HG03159 (cell line): ENCODE results near the gene CDC42EP4.

Experiments
- ATAC-seq: cut with Tn5 transposase; IDR thresholded peaks from one replicate; pipeline ENCODE4 v1.9.1; 2021; ENCODE audit warnings: mild to moderate bottlenecking, moderate library complexity; ENCODE audit not compliant: unreplicated experiment

The CDC42EP4 gene

DNA sequence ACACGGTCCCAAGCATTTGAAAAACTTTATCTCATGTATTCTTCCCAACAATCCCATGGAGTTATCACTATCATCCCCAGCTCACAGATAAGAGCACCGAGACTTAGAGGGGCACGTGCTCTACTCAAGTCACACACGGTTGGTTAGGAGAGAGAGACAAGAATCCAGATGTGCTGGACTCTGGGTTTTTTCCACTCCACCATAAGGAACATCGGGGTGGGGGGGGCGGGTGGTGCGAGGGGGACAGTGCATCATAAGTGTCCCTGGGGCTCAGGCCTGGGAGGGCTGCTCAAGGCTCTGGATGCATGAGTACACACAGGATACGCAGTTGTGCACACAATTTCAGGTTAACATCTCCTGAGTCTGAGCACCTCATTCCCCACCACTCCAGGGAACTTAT lies 7.4 kb downstream of the CDC42EP4 start:
- ATAC-seq: no peak

DNA sequence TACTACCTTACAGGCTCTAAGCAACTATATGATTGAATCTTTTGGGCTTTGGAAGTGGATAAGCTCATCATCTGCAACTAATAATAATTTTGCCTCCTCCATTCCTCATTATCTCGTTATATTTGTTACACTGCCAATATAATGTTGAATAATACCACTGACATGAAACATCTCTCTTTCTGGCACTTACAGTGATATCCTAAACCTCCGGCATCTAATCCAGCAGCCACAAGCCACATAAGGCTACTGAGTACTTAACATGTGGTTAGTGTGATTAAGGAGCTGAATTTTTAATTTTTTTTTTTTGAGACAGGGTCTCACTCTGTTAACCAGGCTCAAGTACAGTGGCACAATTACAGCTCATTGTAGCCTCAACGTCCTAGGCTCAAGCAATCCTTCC lies 9.6 kb downstream of the CDC42EP4 start:
- ATAC-seq: no peak

DNA sequence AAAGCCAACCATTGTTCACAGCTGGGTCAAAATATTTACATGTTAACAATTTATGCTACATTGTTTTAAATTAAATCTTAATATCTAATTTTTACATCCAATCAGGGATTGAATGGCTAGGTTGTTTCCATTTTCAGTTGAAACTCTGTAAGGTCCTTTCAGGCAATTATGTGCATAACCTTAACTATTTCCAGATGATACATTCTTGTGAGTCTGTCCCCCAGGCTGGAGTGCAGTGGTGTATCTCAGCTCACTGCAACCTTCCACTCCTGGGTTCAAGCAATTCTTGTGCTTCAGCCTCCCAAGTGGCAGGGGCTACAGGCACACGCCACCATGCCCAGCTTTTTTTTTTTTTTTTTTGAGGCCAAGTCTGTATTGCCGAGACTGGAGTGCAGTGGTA lies 10.4 kb downstream of the CDC42EP4 start:
- no peak for ATAC-seq

DNA sequence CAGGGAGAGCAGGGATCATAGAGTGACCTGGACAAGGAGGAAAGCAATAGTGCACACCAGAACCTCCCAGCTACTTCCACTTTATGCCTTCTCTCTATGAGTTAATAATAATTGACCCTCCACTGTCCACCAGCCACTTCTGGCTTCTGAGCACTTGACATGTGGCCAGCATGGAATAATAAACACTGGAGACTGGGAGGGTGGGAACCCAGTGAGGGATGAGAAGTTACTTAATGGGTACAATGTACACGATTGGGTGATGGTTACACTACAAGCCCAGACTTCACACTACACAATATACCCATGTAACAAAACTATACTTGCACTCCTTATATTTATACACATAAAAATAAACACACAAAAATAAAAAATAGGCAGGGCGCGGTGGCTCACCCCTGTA lies 11.4 kb downstream of the CDC42EP4 start:
- no peak for ATAC-seq

DNA sequence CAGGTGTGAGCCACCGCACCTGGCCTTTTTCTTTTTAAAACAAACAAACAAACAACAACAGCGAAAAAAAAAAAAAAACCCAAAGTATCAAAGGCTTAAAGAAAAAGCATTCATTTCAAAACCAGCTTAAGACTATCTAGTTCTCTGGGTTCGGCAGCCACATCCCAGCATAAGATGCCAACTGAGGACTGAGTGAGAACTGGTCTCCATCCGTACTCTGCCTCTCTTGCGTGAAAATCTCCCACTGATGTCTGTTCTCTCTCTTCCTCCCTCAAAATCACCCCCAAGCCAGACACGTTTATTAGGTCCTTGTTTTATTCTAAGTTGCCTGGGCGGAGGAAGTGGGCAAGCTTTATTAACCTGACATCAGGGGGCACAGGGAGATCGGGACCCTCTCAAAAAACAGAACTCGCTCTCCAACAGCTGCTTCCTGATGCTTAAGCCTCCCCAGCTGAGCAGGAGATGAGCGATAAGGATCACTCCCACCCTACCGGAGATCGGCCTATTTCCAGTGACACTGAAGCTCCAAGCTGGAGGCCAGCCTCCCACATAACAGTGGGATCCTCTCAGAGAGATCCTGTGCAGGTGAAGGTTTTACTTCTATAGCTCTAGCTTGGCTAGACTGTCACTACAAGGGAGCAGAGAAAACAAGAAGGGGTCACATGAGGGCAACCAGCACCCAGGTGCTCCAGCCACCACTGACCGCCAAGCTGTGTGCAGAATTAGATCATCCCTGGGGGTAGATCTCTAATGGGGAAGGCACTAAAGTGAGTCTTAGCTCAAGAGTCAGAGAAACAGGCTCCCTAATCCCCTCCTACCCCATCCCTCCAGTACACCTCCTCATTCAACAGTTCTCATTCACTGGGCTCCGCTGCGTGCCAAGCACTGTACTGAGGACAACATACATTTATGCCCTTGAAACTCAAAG lies 13.6 kb downstream of the CDC42EP4 start:
- ATAC-seq: no peak

DNA sequence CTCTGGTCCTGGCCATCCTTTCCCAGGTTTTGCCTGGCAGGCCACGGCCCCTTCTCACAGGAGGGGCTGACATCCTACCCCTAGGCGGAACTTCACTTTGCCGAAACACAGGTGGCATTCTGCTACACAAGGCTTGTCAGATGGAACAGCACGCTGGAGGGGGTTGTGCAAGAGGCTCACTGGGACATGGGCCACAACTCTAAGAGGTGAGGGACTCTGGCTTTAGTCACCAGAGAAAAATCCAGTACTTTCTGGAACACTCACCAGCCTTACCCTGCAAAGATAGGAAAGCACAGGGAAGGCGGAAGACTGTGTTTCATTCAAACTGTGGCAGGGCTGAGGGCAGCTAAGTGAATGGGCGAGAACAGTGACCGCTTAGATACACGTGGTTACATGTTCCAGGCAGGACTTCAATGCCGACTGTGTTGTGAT lies 18.3 kb downstream of the CDC42EP4 start:
- no peak for ATAC-seq

DNA sequence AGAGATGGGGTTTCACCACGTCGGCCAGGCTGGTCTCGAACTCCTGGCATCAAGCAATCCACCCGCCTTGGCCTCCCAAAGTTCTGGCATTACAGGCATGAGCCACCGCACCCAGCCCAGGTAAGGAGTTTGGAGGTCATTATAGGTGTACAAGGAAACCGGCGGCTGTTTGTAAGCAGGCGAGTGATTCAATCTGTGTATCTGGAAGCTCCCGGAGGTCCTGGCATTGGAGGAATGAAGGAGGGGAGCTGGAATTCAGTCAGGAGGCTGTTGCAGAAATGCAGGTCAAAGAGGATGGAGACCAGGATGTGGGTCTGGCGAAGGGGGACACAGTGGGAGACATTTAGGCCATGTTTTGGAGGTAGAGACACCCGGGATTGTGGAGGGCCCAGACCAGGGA lies 18.8 kb downstream of the CDC42EP4 start:
- ATAC-seq: no peak

DNA sequence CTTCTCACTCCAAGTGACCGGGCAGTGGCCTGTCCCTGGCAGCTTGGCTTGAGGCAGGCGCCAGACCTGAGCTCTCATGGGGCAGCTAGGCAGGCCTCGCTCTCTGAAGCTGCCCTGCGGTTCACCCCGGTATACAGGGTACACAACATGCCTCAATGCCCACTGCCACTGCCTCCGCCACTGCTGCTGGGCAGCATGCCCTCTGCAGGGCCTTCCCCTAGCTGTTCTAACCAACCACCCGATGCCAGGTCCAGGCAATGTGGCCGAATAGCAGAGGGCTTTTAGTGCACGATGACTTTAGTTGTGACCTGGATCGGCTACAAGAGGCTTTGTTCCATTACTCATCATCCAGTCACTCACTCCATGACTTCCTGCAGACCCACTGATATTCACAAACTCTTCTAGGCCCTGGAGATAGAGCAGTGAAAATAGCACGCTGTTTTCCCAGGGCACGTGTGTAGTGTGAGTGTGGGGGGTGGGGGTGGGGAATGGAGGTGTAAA lies 19.7 kb downstream of the CDC42EP4 start:
- no peak for ATAC-seq

DNA sequence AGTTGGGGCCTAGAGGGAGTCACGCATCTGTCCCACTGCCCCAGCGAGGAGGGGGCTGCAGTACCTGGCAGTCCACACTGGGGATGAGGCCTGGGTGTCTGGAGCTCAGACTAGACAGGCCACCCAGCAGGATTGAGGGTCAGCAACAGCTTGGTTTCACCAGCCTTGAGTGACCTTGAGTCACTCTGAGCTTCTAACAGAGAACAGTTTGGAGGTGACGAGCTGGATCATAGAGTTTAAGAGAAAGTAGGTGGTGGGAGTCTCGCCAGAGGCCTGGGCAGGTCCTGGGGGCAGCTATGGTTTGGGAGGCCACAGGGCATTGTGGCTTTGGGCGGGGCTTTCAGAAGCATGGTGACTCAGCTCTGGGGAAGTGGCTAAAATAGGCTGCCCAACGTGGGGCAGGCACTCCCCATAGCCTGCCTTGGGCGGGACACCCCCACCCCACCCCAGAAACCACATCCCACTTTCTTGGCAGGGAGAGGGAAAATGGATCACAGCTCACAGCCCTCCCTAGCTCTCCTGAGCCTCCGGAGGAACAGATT lies 20.5 kb downstream of the CDC42EP4 start:
- peak; percentile 60 for ATAC-seq

DNA sequence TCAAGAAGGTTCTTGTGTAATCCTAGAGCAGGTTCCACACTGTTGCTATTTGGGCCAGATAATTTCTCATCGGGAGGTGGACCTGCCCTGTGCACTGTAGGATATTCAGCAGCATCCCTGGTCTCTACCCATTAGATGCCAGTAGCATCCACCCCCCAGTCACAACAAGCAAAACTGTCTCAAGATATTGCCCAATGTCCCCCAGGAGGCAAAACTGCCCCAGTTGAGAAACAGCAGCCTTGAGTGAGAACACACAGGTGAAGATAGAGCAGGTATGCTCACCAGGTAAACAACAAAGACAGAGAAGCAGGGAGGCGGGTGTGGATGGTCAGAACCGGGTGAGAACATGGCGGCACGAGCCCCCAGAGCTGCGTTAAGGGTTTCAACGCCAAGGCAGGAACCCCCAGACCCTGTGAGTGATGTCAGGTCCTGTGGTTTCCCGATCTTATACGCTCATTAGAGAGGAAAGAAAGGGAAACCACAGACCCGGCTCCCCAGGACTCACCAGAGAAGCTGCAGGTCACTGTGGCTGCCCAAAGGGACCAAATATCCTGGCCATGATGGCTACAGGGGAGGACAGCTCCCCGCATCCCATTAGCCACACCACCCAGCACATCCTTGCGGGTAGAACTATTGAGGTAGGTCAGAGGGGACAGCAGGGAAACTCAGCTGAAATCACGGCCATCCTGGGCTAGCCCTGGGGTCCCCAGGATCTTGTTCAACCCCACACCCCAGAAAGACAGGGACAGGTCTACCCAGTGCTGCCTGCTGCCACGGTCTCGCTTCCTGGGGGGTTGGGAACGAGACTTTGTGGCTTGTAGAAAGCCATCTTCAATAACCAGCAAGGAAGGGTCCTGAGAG lies 21.2 kb downstream of the CDC42EP4 start:
- ATAC-seq: peak; percentile 53

DNA sequence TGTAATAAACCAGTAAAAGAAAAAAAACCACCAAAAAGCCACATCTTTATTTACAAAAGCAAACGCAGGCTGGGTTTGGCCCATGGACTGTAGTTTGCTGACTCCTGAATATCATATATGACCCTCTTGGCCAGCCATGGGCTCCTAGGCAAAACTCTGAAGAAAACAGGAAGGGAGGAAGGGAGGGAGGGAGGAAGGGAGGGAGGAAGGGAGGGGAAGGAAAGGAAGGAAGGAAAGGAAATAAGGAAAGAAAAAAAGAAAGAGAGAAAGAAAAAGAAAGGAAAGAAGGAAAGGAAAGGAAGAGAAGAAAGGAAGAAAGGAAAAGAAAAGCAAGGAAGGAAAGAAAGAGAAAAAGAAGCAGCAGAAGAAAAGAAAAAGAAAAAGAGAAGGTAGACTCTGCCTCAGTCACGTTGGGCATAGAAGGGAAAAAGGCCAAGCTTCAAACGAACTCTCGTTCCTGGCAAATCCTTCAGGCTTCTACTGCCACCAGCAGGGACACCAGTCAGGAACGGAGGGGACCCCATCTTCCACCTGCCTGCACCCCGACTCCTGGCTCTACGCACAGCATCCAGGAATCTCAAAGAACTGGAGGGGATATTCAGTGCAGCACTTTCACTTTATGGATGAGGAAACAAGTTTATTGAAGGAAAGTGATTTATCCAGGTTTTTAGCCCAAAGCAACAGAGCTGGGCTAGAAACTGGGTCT lies 22.1 kb downstream of the CDC42EP4 start:
- ATAC-seq: no peak

DNA sequence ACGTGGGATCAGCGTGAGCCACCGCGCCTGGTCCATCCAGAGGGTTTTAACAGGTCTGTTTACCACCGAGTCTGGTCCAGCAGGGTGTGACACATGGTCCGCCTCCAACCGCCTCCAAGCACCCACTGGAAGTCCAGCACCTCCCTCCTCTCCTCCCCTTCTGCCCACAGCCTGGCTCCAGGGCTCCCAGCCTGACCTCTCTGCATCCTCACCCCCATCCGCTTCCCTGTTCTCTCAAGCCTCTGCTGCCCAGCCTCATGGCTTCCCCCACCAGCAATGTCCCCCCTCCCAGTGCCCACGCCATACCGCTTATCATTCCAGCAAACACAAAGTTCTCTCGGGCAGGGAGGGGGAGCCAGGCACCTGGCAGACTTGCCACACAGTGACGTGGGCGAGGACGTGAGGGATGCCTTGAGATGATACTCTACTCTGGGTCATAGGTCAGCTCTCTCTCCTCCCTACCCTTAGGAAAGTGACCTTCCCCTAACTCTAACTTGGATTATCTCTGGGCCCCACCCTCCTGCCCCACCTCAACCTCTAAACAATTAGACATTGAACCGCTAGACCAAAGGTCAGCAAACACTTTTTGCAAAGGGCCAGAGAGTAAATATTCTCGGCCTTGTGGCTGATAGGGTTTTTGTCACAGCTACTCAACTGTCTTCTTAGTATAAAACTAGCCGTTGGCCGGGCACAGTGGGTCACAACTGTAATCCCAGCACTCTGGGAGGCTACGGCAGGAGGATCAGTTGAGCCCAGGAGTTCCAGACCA lies 23.1 kb downstream of the CDC42EP4 start:
- no peak for ATAC-seq

DNA sequence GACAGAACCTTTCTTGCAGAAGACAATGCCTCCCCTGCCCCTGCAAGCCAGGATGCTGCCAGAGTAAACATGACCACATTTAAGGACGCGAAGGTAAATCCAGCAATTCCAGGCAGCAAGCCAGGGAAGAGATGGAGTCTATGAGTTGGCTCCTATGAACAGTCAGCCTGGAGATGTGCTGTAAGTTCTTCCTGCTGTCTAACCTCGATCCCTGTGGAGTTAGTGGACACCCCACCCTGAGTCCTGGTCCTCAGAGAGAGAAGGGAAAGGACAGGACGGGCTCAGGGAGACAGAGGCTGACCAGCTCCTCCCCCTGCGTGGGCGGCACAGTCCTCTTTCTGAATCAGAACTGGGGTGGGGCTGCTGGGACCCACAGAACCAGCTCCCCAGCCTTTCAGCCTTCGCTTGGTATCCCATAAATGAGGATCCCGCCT lies 24.9 kb downstream of the CDC42EP4 start:
- ATAC-seq: no peak

DNA sequence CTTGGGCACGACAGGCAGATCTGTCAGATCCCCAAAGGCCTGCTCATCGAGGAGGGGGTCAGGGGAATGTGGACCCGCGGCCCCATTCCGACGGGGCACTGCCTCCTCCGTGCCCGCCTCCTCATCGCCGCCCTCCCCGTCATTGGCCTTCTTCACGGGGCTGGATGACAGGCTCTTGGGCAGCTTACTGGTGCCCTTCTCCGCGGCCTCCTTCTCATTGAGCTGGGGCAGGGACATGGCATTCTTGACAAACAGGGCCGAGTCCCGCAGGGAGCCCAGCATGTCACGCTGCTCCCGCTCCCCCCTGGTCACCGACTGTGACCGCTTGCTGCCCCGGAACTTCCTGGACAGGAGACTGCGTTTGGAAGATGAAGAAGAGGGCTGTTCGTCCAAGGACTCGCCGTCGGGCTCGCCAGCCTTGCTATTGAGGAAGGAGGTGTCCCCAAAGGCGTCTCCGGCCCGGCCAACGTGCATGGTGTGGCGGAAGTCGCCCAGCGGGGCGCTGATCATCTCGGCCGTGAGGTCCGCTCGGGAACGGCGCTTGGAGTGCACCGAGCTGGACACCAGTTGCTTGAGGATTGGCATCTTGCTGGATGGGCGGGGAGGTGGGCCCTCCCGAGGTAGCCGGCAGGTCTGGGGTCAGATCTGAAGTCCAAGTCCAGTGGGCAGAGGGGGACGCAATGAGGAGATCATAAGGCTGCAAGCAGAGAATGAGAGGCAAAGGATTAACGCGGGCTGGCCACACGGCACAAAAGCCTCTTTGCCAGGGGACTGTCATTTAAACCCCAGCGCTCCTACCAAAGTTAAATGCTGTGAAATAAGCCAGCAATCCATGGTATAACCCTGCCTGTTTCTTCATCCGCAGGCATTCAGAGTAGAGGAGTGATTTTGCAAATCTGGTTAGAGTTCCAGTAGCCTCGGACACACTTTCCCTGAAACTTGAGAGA lies 25.6 kb downstream of the CDC42EP4 start:
- ATAC-seq: no peak

DNA sequence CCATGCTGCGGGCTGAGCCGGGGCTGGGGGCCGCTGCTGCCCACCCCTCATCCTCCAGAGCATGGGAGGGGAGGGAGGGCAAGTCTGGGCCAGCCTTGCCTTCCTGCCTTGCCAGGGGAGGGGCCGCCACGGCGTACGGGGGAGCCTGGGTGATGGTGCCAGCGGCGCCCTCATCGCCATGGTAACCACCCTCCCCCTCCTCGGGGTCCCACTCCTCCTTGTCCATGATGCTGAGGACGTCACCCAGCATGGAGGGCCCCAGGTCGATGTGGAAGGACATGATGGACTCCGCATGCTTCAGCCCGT lies 26.2 kb downstream of the CDC42EP4 start:
- ATAC-seq: no peak

DNA sequence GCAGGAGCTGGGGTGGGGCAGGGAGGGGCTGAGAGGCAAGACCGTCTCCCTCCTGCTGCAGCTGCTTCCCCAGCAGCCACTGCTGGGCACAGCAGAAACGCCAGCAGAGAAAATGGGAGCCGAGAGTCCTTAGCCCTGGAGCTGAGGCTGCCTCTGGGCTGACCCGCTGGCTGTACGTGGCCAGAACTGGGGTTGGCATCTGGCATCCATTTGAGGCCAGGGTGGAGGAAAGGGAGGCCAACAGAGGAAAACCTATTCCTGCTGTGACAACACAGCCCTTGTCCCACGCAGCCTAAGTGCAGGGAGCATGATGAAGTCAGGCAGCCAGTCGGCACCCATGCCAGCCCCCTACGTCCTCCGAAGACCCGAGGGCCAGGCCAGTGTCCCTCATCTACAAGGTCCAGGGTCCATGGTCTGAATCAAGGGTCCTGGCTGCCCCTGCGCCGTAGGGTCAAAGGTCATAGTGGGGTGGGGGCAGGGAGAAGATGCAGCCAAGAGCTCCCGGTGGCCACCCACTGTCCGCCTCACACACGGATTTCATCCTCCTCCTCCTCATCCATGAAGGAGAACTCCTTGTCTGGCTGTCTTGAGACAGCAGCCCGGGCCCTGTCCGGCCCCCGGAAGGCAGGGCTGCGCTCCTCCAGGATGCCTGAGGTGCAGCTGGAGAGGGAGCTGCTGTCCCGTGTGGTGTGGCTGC lies 26.7 kb downstream of the CDC42EP4 start:
- ATAC-seq: no peak

DNA sequence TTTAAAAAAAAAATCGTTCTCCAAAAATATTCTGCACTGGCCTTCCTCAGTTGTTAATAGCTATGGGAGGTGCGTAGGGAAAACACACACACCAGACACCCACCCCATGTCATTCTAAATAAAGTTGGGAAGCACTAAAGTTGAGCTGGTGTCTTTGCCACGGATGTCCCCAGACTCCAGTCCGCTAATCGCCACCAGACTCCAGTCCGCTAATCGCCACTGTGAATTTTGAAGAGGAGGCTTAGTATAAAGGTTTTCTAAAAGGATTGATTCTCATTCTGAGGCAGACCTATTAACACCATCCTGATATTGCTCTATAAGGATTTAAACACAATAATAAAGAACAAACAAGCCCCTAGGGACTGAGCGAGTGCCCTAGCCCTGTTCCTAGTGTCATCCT lies 27.4 kb downstream of the CDC42EP4 start:
- ATAC-seq: no peak

DNA sequence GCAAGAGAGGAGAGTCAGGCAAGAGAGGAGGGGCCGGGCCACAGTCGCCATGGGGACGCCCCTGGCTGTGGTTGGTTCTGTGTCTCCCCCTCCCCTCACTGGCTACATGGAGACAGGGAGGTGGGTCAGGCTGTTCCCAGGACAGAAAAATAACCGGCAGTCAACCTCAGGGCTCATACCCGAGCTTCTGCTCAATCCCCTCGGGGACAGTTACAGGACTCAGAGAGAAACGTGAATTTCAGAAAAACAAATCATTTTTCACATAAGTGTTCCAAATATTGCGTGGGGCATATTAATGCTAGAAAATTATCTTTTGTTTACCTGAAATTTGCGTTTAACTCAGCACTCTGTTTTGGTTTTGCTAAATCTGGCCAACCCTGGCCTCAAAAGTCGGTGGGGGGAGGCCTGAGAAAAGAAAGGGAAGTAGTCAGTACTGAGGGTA lies 27.9 kb downstream of the CDC42EP4 start:
- no peak for ATAC-seq
